ENCODE data around the gene DKK2. TPM values are rescaled to one million over a fixed set of nuclear protein-coding genes. Genes with fewer than 3 reads are reported as not detected.

The DKK2 gene
- 1 to 10 TPM; 2.6 to 3.4 (median 2.9) TPM for total RNA-seq

- TF ChIP-seq CTCF (IDR thresholded peaks at IDR 0.05; ENCODE audit: low read depth): no peak
These were observed at the start of gene DKK2 for GRCh38 chr4:107035819-107036583. DKK2 (minus strand) TSS chr4:107036313; CDS start chr4:107035591, 722 bp downstream.

GRCh38 chr4:107077192-107077591 lies 41.1 kb upstream of the DKK2 start:
- no peak for TF ChIP-seq CTCF (IDR thresholded peaks at IDR 0.05; ENCODE audit: low read depth)

GRCh38 chr4:107072836-107073736 lies 37.0 kb upstream of the DKK2 start:
- no peak for TF ChIP-seq CTCF (IDR thresholded peaks at IDR 0.05; ENCODE audit: low read depth)

GRCh38 chr4:107071108-107071507 lies 35.0 kb upstream of the DKK2 start:
- no peak for TF ChIP-seq CTCF (IDR thresholded peaks at IDR 0.05; ENCODE audit: low read depth)

- TF ChIP-seq CTCF (IDR thresholded peaks at IDR 0.05; ENCODE audit: low read depth): no peak
These were observed 32.9 kb upstream of the DKK2 start for GRCh38 chr4:107069049-107069448.

- TF ChIP-seq CTCF (IDR thresholded peaks at IDR 0.05; ENCODE audit: low read depth): no peak
These were observed 32.0 kb upstream of the DKK2 start for GRCh38 chr4:107068116-107068515.

- TF ChIP-seq CTCF (IDR thresholded peaks at IDR 0.05; ENCODE audit: low read depth): no peak
These were observed 30.5 kb upstream of the DKK2 start for GRCh38 chr4:107066621-107067020.

Measured in subcutaneous adipose tissue (tissue), 4 donors.